ENCODE data around the gene ST6GALNAC4.

- TF ChIP-seq CTCF (IDR thresholded peaks at IDR 0.05) (no peak), EZH2 (IDR thresholded peaks at IDR 0.05; ENCODE audit: borderline replicate concordance, insufficient read depth, low read depth, low read length, poor library complexity, severe bottlenecking) (no peak)
Measured at GRCh38 chr9:127877566-127877998, 39.3 kb downstream of the ST6GALNAC4 start, which contains the start of gene AK1.

Data from B cell (primary cell).